H9 (cell line): ENCODE measurements around the gene INPP5F. TPM values are rescaled to one million over a fixed set of nuclear protein-coding genes. Genes with fewer than 3 reads are reported as not detected.

Experiments used
- DNase-seq: peaks from one replicate; pipeline ENCODE4 v3.0.0-alpha.2; 2017
- H2AFZ ChIP-seq: one replicate; pipeline ENCODE4 v1.6.1; 2013; ENCODE audit warnings: mild to moderate bottlenecking, low read length, control low read depth, moderate library complexity
- H2AK5ac ChIP-seq: 2 replicates; pipeline ENCODE4 v1.6.1; 2013; ENCODE audit warnings: low read length, control low read depth, mixed read lengths; ENCODE audit not compliant: insufficient read length
- H2BK120ac ChIP-seq: one replicate; pipeline ENCODE4 v1.6.1; 2013; ENCODE audit warnings: low read depth, mild to moderate bottlenecking, low read length, control low read depth, inconsistent platforms; ENCODE audit not compliant: poor library complexity, severe bottlenecking
- H2BK12ac ChIP-seq: 2 replicates; pipeline ENCODE4 v1.6.1; 2013; ENCODE audit warnings: low read length, control low read depth, mixed read lengths, low read depth; ENCODE audit not compliant: insufficient read length
- H2BK15ac ChIP-seq: 2 replicates; pipeline ENCODE4 v1.6.1; 2013; ENCODE audit warnings: low read depth, low read length, control low read depth
- H2BK20ac ChIP-seq: one replicate; pipeline ENCODE4 v1.6.1; 2013; ENCODE audit warnings: low read depth, mild to moderate bottlenecking, low read length, control low read depth, inconsistent platforms; ENCODE audit not compliant: poor library complexity, severe bottlenecking
- H2BK5ac ChIP-seq: 2 replicates; pipeline ENCODE4 v1.6.1; 2013; ENCODE audit warnings: low read length, control low read depth, mixed read lengths; ENCODE audit not compliant: insufficient read length
- H3K14ac ChIP-seq: 2 replicates; pipeline ENCODE4 v1.6.1; 2013; ENCODE audit warnings: low read length, control low read depth; ENCODE audit not compliant: insufficient read depth
- H3K18ac ChIP-seq: 2 replicates; pipeline ENCODE4 v1.6.1; 2013; ENCODE audit warnings: low read depth, mild to moderate bottlenecking, mixed read lengths, low read length, control low read depth; ENCODE audit not compliant: insufficient read length
- H3K23ac ChIP-seq: 2 replicates; pipeline ENCODE4 v1.6.1; 2013; ENCODE audit warnings: low read length, control low read depth, mixed read lengths, low read depth; ENCODE audit not compliant: insufficient read length
- H3K23me2 ChIP-seq: 2 replicates; pipeline ENCODE4 v1.6.1; 2013; ENCODE audit warnings: low read depth, mild to moderate bottlenecking, mixed read lengths, low read length, control low read depth; ENCODE audit not compliant: insufficient read length, poor library complexity, severe bottlenecking
- H3K27ac ChIP-seq: 2 replicates; pipeline ENCODE4 v1.5.1; 2013; ENCODE audit warnings: low read length, control low read depth, mixed read lengths, low read depth; ENCODE audit not compliant: insufficient read length
- H3K27me3 ChIP-seq: 2 replicates; pipeline ENCODE4 v1.6.1; 2013; ENCODE audit warnings: low read length, control low read depth, inconsistent platforms; ENCODE audit not compliant: insufficient read depth
- H3K4ac ChIP-seq: 2 replicates; pipeline ENCODE4 v1.6.1; 2013; ENCODE audit warnings: low read depth, mild to moderate bottlenecking, control low read depth, inconsistent platforms, low read length, moderate library complexity
- H3K4me1 ChIP-seq: 2 replicates; pipeline ENCODE4 v1.6.1; 2013; ENCODE audit warnings: low read length, control low read depth, inconsistent platforms; ENCODE audit not compliant: insufficient read depth
- H3K4me2 ChIP-seq: 2 replicates; pipeline ENCODE4 v1.6.1; 2013; ENCODE audit warnings: low read length, control low read depth, mixed read lengths; ENCODE audit not compliant: insufficient read length, insufficient read depth
- H3K56ac ChIP-seq: 2 replicates; pipeline ENCODE4 v1.6.1; 2013; ENCODE audit warnings: low read depth, mild to moderate bottlenecking, mixed read lengths, low read length, control low read depth; ENCODE audit not compliant: insufficient read length
- H3K79me1 ChIP-seq: 2 replicates; pipeline ENCODE4 v1.6.1; 2013; ENCODE audit warnings: low read depth, mild to moderate bottlenecking, moderate library complexity, low read length, control low read depth, inconsistent platforms; ENCODE audit not compliant: insufficient read depth, poor library complexity, severe bottlenecking
- H3K79me2 ChIP-seq: 2 replicates; pipeline ENCODE4 v1.6.1; 2013; ENCODE audit warnings: low read length, control low read depth, inconsistent platforms; ENCODE audit not compliant: insufficient read depth
- H3K9ac ChIP-seq: 2 replicates; pipeline ENCODE4 v1.6.1; 2013; ENCODE audit warnings: low read length, control low read depth, mixed read lengths; ENCODE audit not compliant: insufficient read length; ENCODE audit errors: extremely low read depth
- H3K9me3 ChIP-seq: one replicate; pipeline ENCODE4 v1.6.1; 2013; ENCODE audit warnings: low read depth, low read length, inconsistent platforms; ENCODE audit not compliant: control insufficient read depth
- H3T11ph ChIP-seq: one replicate; pipeline ENCODE4 v1.6.1; 2013; ENCODE audit warnings: mild to moderate bottlenecking, low read length, control low read depth, inconsistent platforms
- H4K20me1 ChIP-seq: one replicate; pipeline ENCODE4 v1.6.1; 2013; ENCODE audit not compliant: control insufficient read depth, insufficient read length, insufficient read depth
- H4K5ac ChIP-seq: 2 replicates; pipeline ENCODE4 v1.6.1; 2013; ENCODE audit warnings: low read depth, mild to moderate bottlenecking, mixed read lengths, low read length, control low read depth; ENCODE audit not compliant: insufficient read length
- H4K8ac ChIP-seq: replicated peaks from 2 replicates; pipeline ENCODE4 v1.6.1; 2013; ENCODE audit warnings: low read length, control low read depth, mixed read lengths, low read depth; ENCODE audit not compliant: insufficient read length
- H4K91ac ChIP-seq: 2 replicates; pipeline ENCODE4 v1.6.1; 2013; ENCODE audit warnings: low read depth, mild to moderate bottlenecking, moderate library complexity, mixed read lengths, low read length, control low read depth; ENCODE audit not compliant: insufficient read length
- H3K27ac Mint-ChIP-seq, 3 experiments: 2 replicates in 2 of 3; 3 replicates in 1 of 3; pipeline ENCODE4 v1.8.0; 2020 to 2021; ENCODE audit warnings: mixed read lengths in 3 of 3, mild to moderate bottlenecking in 1 of 3, moderate library complexity in 1 of 3
- H3K27me3 Mint-ChIP-seq: 2 replicates; pipeline ENCODE4 v1.8.0; 2021; ENCODE audit warnings: low read depth, mild to moderate bottlenecking, moderate library complexity, mixed read lengths
- H3K36me3 Mint-ChIP-seq, 3 experiments: 2 replicates in 2 of 3; 3 replicates in 1 of 3; pipeline ENCODE4 v1.8.0; 2020 to 2021; ENCODE audit warnings: low read depth in 3 of 3, mixed read lengths in 3 of 3; ENCODE audit not compliant: insufficient read depth in 1 of 3
- H3K4me1 Mint-ChIP-seq, 2 experiments: 2 replicates each; pipeline ENCODE4 v1.8.0; 2020; ENCODE audit warnings: mixed read lengths in 2 of 2
- H3K4me3 Mint-ChIP-seq, 2 experiments: 2 replicates in 1 of 2; 3 replicates in 1 of 2; pipeline ENCODE4 v1.8.0; 2020 to 2021; ENCODE audit warnings: mild to moderate bottlenecking in 2 of 2, mixed read lengths in 2 of 2, moderate library complexity in 1 of 2
- H3K9me3 Mint-ChIP-seq, 2 experiments: 2 replicates in 1 of 2; 3 replicates in 1 of 2; pipeline ENCODE4 v1.8.0; 2020; ENCODE audit warnings: mild to moderate bottlenecking in 2 of 2, mixed read lengths in 2 of 2, moderate library complexity in 1 of 2
- WGBS: extraction: QIAGEN DNeasy Blood & Tissue Kit; methylation state at CpG from one replicate; pipeline ENCODE4 v1.1.7; 2013; ENCODE audit warnings: missing lambda C conversion rate, low lambda C conversion rate, mixed read lengths; ENCODE audit not compliant: insufficient read length; ENCODE audit errors: extremely low coverage; 5-methylcytosine and 5-hydroxymethylcytosine counted together
- total RNA-seq: library from RNA; stranded (reverse); gene quantifications from 2 replicates; pipeline ENCODE4 v1.2.1, GENCODE V29; 2021
- TF ChIP-seq, protein P1 (sequence below): fragments of 200-600 bp; sonication (generic); conservative IDR thresholded peaks from 3 replicates; pipeline ENCODE4 v1.8.0; 2021; ENCODE audit warnings: antibody characterized with exemption, mild to moderate bottlenecking

The INPP5F gene
- total RNA-seq, 1 experiment from 2014 or later: 108 TPM

DNA sequence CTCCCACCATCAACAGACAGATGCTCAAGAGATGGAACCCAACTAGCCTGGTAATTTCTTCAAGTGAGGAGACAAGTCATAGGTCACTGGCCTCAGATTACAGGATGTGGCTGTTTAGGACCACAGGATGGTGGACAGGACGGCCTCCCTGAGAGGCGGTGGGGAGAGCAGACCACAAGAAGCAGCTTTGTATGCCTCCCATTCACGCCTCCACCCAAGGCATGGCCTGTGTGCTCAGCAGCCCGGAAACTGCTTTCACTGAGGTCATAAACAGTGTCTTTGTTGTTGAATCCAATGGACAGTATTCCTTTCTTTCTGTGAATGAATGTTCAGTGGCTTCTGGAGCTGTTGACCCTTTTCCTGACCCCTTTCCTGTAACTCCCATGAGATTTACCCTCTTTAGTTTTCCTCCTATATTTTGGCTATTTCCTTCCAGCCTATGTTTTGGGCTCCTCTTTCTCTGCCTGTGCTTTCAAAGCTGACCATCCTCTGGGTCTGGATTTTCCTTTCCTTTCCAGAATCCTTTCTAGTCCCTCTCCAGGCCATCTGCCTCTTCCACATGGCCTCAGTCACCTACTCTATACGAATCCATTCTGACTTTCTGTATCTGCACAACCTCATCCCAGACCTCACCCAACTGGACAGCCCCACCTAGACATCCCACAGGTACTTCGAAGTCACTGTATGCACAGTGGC lies 32.4 kb upstream of the INPP5F start:
- no peak overlapping the region for H3K4me2 ChIP-seq
- Mint-ChIP-seq H3K9me3 (peaks cover 5 to 10% of the 10 kb centered on the region in 2 experiments), H3K4me3 (no peak overlapping the region)

More for the DNA sequence above, 32.4 kb upstream of the INPP5F start:
- H2BK120ac ChIP-seq: no peak overlapping the region
- H3K9ac ChIP-seq: no peak overlapping the region
- no peak overlapping the region for H3K27ac ChIP-seq
- H2AK5ac ChIP-seq: no peak overlapping the region
- H4K20me1 ChIP-seq: no peaks in the 10 kb centered on the region
- no peak overlapping the region for H4K5ac ChIP-seq
- H3K4ac ChIP-seq: no peak overlapping the region
- no peak overlapping the region for H3K18ac ChIP-seq
- H3K36me3 Mint-ChIP-seq: peaks cover 0 to 2% (median 2%) of the 10 kb centered on the region in 3 experiments; a peak in 3 of 7 replicates
- peaks cover 1% of the 10 kb centered on the region for H3K27me3 Mint-ChIP-seq
- TF ChIP-seq, protein P1, sequence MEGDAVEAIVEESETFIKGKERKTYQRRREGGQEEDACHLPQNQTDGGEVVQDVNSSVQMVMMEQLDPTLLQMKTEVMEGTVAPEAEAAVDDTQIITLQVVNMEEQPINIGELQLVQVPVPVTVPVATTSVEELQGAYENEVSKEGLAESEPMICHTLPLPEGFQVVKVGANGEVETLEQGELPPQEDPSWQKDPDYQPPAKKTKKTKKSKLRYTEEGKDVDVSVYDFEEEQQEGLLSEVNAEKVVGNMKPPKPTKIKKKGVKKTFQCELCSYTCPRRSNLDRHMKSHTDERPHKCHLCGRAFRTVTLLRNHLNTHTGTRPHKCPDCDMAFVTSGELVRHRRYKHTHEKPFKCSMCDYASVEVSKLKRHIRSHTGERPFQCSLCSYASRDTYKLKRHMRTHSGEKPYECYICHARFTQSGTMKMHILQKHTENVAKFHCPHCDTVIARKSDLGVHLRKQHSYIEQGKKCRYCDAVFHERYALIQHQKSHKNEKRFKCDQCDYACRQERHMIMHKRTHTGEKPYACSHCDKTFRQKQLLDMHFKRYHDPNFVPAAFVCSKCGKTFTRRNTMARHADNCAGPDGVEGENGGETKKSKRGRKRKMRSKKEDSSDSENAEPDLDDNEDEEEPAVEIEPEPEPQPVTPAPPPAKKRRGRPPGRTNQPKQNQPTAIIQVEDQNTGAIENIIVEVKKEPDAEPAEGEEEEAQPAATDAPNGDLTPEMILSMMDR: no peak
- H3K79me1 ChIP-seq: no peaks in the 10 kb centered on the region
- no peaks in the 10 kb centered on the region for H3K9me3 ChIP-seq
- H3K23ac ChIP-seq: no peak overlapping the region
- no peaks in the 10 kb centered on the region for H3K79me2 ChIP-seq
- H2BK20ac ChIP-seq: no peak overlapping the region
- WGBS: no CpG with 5 or more reads among the region's 6 CpGs
- H3K23me2 ChIP-seq: no peaks in the 10 kb centered on the region
- H3K4me1 Mint-ChIP-seq: peaks cover 17 to 18% of the 10 kb centered on the region in 2 experiments
- no peak overlapping the region for H4K8ac ChIP-seq
- no peak overlapping the region for H4K91ac ChIP-seq
- H3K4me1 ChIP-seq: peaks cover 5% of the 10 kb centered on the region; the same call in 1 of the 2 replicates
- H3K27me3 ChIP-seq: no peaks in the 10 kb centered on the region
- no peak overlapping the region for H2BK15ac ChIP-seq
- H2AFZ ChIP-seq: no peak overlapping the region
- no peak for DNase-seq
- H3K14ac ChIP-seq: no peak overlapping the region
- no peak overlapping the region for H3K27ac Mint-ChIP-seq
- no peak overlapping the region for H3K56ac ChIP-seq
- H2BK5ac ChIP-seq: no peak overlapping the region
- no peak overlapping the region for H3T11ph ChIP-seq
- no peak overlapping the region for H2BK12ac ChIP-seq
